ENCODE results near the gene YPEL3. TPM values are rescaled to one million over a fixed set of nuclear protein-coding genes. Genes with fewer than 3 reads are reported as not detected.

YPEL3 gene
- total RNA-seq, 4 donors from 2014 or later = 85.8 to 144 (median 113) TPM

- TF ChIP-seq CTCF (IDR thresholded peaks at IDR 0.05) (peak in 1 of 6 experiments; percentile 9), POLR2A (IDR thresholded peaks at IDR 0.05) (no peak)
- peak; percentile 82 to 96 (median 95) for DNase-seq
- H3K27me3 ChIP-seq = no peaks in the 10 kb centered on the region
- no peaks in the 10 kb centered on the region for H3K9me3 ChIP-seq
- H3K36me3 ChIP-seq = no peaks in the 10 kb centered on the region
- H3K27ac ChIP-seq = peak overlapping the region in 1 of 4 donors; percentile 47
- peaks cover 0 to 23% (median 6%) of the 10 kb centered on the region in 4 donors for H3K4me1 ChIP-seq
- H3K4me3 ChIP-seq = peak overlapping the region; percentile 38 to 68 (median 64)
These were observed 43.2 kb downstream of the YPEL3 start for GRCh38 chr16:30052671-30053372.

GRCh38 chr16:30051518-30051917, 44.5 kb downstream of the YPEL3 start:
- no peak for DNase-seq

GRCh38 chr16:30049871-30050270, 46.1 kb downstream of the YPEL3 start:
- TF ChIP-seq POLR2A (IDR thresholded peaks at IDR 0.05) (no peak), CTCF (IDR thresholded peaks at IDR 0.05) (no peak)
- H3K4me1 ChIP-seq = peaks cover 0 to 13% (median 6%) of the 10 kb centered on the region in 4 donors
- H3K9me3 ChIP-seq = no peaks in the 10 kb centered on the region
- H3K27ac ChIP-seq = no peak overlapping the region
- H3K27me3 ChIP-seq = no peaks in the 10 kb centered on the region
- H3K36me3 ChIP-seq = no peaks in the 10 kb centered on the region
- DNase-seq = no peak
- H3K4me3 ChIP-seq = no peak overlapping the region

More at GRCh38 chr16:30051518-30051917, 44.5 kb downstream of the YPEL3 start:
- Histone ChIP-seq H3K36me3 (no peaks in the 10 kb centered on the region), H3K4me3 (no peak overlapping the region), H3K9me3 (no peaks in the 10 kb centered on the region), H3K27ac (no peak overlapping the region), H3K4me1 (peaks cover 0 to 23% (median 6%) of the 10 kb centered on the region in 4 donors), H3K27me3 (no peaks in the 10 kb centered on the region)
- TF ChIP-seq POLR2A (IDR thresholded peaks at IDR 0.05) (no peak), CTCF (IDR thresholded peaks at IDR 0.05) (no peak)

- Histone ChIP-seq H3K27ac (no peak overlapping the region), H3K4me1 (no peaks in the 10 kb centered on the region), H3K4me3 (no peak overlapping the region), H3K9me3 (no peaks in the 10 kb centered on the region), H3K36me3 (no peaks in the 10 kb centered on the region), H3K27me3 (no peaks in the 10 kb centered on the region)
- TF ChIP-seq CTCF (IDR thresholded peaks at IDR 0.05) (no peak), POLR2A (IDR thresholded peaks at IDR 0.05) (no peak)
- no peak for DNase-seq
These were observed 49.4 kb downstream of the YPEL3 start for GRCh38 chr16:30046588-30046987.

GRCh38 chr16:30046178-30046577, 49.8 kb downstream of the YPEL3 start:
- Histone ChIP-seq H3K36me3 (no peaks in the 10 kb centered on the region), H3K4me3 (no peak overlapping the region), H3K27ac (no peak overlapping the region), H3K27me3 (no peaks in the 10 kb centered on the region), H3K4me1 (no peaks in the 10 kb centered on the region), H3K9me3 (no peaks in the 10 kb centered on the region)
- TF ChIP-seq CTCF (IDR thresholded peaks at IDR 0.05) = no peak
- TF ChIP-seq POLR2A (IDR thresholded peaks at IDR 0.05) = no peak
- no peak for DNase-seq

Other genes with a start within 250 kb of the YPEL3 start
- gene CDIPT, start 233.0 kb downstream of the YPEL3 start, total RNA-seq = 100 to 1,000 TPM in 1 of 4 donors, 10 to 100 TPM in 3; 39.6 to 122 (median 91.2) TPM
- gene SEZ6L2, start 196.7 kb downstream of the YPEL3 start, total RNA-seq = 10 to 100 TPM in 2 of 4 donors, 1 to 10 TPM in 2; 1.7 to 14.2 (median 10.6) TPM
- gene ASPHD1, start 195.7 kb downstream of the YPEL3 start, total RNA-seq = under 1 TPM in 1 of 4 donors, not detected in 3; 0.53 TPM
- gene KCTD13, start 170.0 kb downstream of the YPEL3 start, total RNA-seq = 10 to 100 TPM; 38.8 to 98.1 (median 48.7) TPM
- 100 to 1,000 TPM; 103 to 201 (median 170) TPM for gene TMEM219, start 134.1 kb downstream of the YPEL3 start, total RNA-seq
- gene TAOK2, start 122.3 kb downstream of the YPEL3 start, total RNA-seq = 100 to 1,000 TPM in 1 of 4 donors, 10 to 100 TPM in 3; 78.1 to 123 (median 90.9) TPM
- gene HIRIP3, start 100.6 kb downstream of the YPEL3 start, total RNA-seq = 10 to 100 TPM in 3 of 4 donors, 1 to 10 TPM in 1; 5.8 to 15.1 (median 13.1) TPM
- gene INO80E, start 100.0 kb downstream of the YPEL3 start, total RNA-seq = 10 to 100 TPM; 46.6 to 85.8 (median 75.9) TPM
- gene DOC2A, start 85.2 kb downstream of the YPEL3 start, total RNA-seq = 1 to 10 TPM in 3 of 4 donors, not detected in 1; 2.5 to 4.9 (median 2.9) TPM
- gene C16orf92, start 73.0 kb downstream of the YPEL3 start, total RNA-seq = not detected
- gene TLCD3B, start 64.9 kb downstream of the YPEL3 start, total RNA-seq = not detected
- 1,000 to 10,000 TPM in 1 of 4 donors, 100 to 1,000 TPM in 3; 427 to 1,063 (median 887) TPM for gene ALDOA, start 30.5 kb downstream of the YPEL3 start, total RNA-seq
- 10 to 100 TPM; 43.7 to 79.4 (median 56.6) TPM for gene PPP4C, start 20.2 kb downstream of the YPEL3 start, total RNA-seq
- 1 to 10 TPM in 3 of 4 donors, under 1 TPM in 1; 0.53 to 3.4 (median 2.2) TPM for gene TBX6, start 4.3 kb downstream of the YPEL3 start, total RNA-seq
- gene GDPD3, start 17.3 kb upstream of the YPEL3 start, total RNA-seq = 10 to 100 TPM in 3 of 4 donors, 1 to 10 TPM in 1; 9.1 to 25.6 (median 14.6) TPM
- gene MAPK3, start 27.0 kb upstream of the YPEL3 start, total RNA-seq = 100 to 1,000 TPM; 131 to 249 (median 191) TPM
- gene CORO1A, start 87.4 kb upstream of the YPEL3 start, total RNA-seq = 100 to 1,000 TPM in 1 of 4 donors, 10 to 100 TPM in 3; 21.2 to 205 (median 32.1) TPM
- 100 to 1,000 TPM; 227 to 487 (median 370) TPM for gene BOLA2B, start 97.5 kb upstream of the YPEL3 start, total RNA-seq
- gene SLX1A, start 97.7 kb upstream of the YPEL3 start, total RNA-seq = 100 to 1,000 TPM in 3 of 4 donors, 10 to 100 TPM in 1; 56.1 to 283 (median 260) TPM
- gene SULT1A3, start 103.0 kb upstream of the YPEL3 start, total RNA-seq = 100 to 1,000 TPM in 3 of 4 donors, 10 to 100 TPM in 1; 97.4 to 195 (median 133) TPM
- 1 to 10 TPM in 3 of 4 donors, not detected in 1; 5.9 to 9.9 (median 8.3) TPM for gene NPIPB13, start 152.3 kb upstream of the YPEL3 start, total RNA-seq

All from Peyer's patch (tissue), 4 donors.